ENCODE data around the gene C12orf60. TPM values are rescaled to one million over a fixed set of nuclear protein-coding genes. Genes with fewer than 3 reads are reported as not detected.

Gene C12orf60
- total RNA-seq, 2 donors from 2014 or later, result 2.5 to 3.3 TPM

DNA sequence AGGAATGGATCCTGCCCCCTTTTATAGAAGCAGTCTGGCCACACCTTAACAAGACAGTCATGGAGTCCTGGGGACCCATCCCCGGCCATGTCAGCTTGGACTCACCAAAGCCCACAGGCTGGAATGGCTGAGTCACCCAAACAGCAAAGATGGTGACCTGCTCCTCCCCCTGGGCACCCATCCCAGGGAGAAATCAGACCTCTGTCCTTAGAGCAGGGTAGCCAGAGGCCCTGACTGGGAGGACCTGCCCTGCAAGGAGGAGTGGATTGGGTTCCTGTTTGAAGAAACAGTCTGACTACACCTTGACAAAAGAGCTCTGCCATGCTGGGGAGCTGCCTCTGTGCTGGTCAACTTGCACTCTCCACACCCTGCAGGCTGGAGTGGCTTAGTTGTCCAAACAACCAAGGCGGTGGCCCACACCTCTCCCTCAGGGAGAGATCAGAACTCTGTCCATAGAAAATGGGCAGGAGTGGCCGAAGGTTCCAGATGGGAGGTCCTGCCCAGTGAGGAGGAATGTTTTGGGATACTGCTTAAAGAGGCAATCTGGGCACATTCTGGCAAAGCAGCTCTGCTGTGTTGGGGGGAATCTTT is 65.5 kb downstream of the C12orf60 start:
- H3K4me3 ChIP-seq (ENCODE audit: low read length), result no peak overlapping the region
- Mint-ChIP-seq H3K4me3 (no peak overlapping the region), H3K9me3 (peaks cover 39% of the 10 kb centered on the region), H3K4me1 (no peaks in the 10 kb centered on the region), H3K36me3 (ENCODE audit: low read depth) (peaks cover 3% of the 10 kb centered on the region), H3K27me3 (ENCODE audit: insufficient read depth) (peaks cover 7% of the 10 kb centered on the region), H3K27ac (no peak overlapping the region)
- H3K9ac ChIP-seq (ENCODE audit: extremely low read depth, low read length, poor library complexity, severe bottlenecking), result no peak overlapping the region
- no peak for DNase-seq
- H3K27me3 ChIP-seq (ENCODE audit: control insufficient read depth, insufficient read depth, low read length, poor library complexity, severe bottlenecking), result no peaks in the 10 kb centered on the region
- no peak overlapping the region for H3K27ac ChIP-seq (ENCODE audit: low read depth, low read length)
- 90% methylated on average over 3 of the region's 3 CpGs for WGBS, 2 experiments (ENCODE audit: insufficient coverage in 1 of 2, insufficient read length in 1 of 2)
- peaks cover 6% of the 10 kb centered on the region for H3K9me3 ChIP-seq (ENCODE audit: control insufficient read depth, low read length)
- H3K4me1 ChIP-seq (ENCODE audit: control insufficient read depth, insufficient read depth, low read length), result no peaks in the 10 kb centered on the region
- no peak for TF ChIP-seq CTCF (conservative IDR thresholded peaks at IDR 0.05)
- no peaks in the 10 kb centered on the region for H3K36me3 ChIP-seq (ENCODE audit: control insufficient read depth, insufficient read depth, low read length)

GRCh38 chr12:14871247-14871646 is 67.8 kb downstream of the C12orf60 start:
- TF ChIP-seq CTCF (conservative IDR thresholded peaks at IDR 0.05), result no peak
- Mint-ChIP-seq H3K27me3 (ENCODE audit: insufficient read depth) (peaks cover 2% of the 10 kb centered on the region), H3K27ac (no peak overlapping the region), H3K36me3 (ENCODE audit: low read depth) (peaks cover 3% of the 10 kb centered on the region), H3K4me3 (no peak overlapping the region), H3K9me3 (peaks cover 25% of the 10 kb centered on the region), H3K4me1 (no peaks in the 10 kb centered on the region)
- H3K4me1 ChIP-seq (ENCODE audit: control insufficient read depth, insufficient read depth, low read length), result no peaks in the 10 kb centered on the region
- no peak for DNase-seq
- peaks cover 6% of the 10 kb centered on the region for H3K9me3 ChIP-seq (ENCODE audit: control insufficient read depth, low read length)
- no peak overlapping the region for H3K4me3 ChIP-seq (ENCODE audit: low read length)
- H3K27ac ChIP-seq (ENCODE audit: low read depth, low read length), result no peak overlapping the region
- no peaks in the 10 kb centered on the region for H3K27me3 ChIP-seq (ENCODE audit: control insufficient read depth, insufficient read depth, low read length, poor library complexity, severe bottlenecking)
- no peak overlapping the region for H3K9ac ChIP-seq (ENCODE audit: extremely low read depth, low read length, poor library complexity, severe bottlenecking)
- WGBS, 2 experiments (ENCODE audit: insufficient coverage in 1 of 2, insufficient read length in 1 of 2), result 93% methylated on average over 1 of the region's 1 CpG; no CpG with 5 or more reads in 1 of the 2 experiments
- no peaks in the 10 kb centered on the region for H3K36me3 ChIP-seq (ENCODE audit: control insufficient read depth, insufficient read depth, low read length)

DNA sequence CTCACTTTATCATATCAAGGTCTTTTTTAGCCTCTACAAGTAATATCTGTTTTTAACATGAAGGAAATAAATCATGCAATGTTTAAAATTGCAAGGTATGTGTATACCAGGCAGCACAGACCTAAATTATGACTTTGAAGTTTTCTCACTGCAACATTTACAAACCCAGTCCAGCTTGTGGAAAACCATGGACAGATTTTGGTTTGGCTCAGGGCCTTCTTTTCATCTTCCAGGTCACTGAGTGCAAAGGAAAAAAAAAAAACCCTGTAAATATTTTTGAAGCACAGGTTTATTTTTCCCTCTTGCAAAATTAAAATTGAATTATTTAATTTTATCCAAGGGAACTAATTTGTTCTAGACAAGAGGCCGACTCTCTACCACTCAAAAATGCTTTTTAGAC is 68.4 kb downstream of the C12orf60 start:
- Mint-ChIP-seq H3K4me1 (no peaks in the 10 kb centered on the region), H3K36me3 (ENCODE audit: low read depth) (peaks cover 3% of the 10 kb centered on the region), H3K27me3 (ENCODE audit: insufficient read depth) (peaks cover 2% of the 10 kb centered on the region), H3K27ac (no peak overlapping the region), H3K9me3 (peaks cover 19% of the 10 kb centered on the region), H3K4me3 (no peak overlapping the region)
- Histone ChIP-seq H3K4me1 (ENCODE audit: control insufficient read depth, insufficient read depth, low read length) (no peaks in the 10 kb centered on the region), H3K9ac (ENCODE audit: extremely low read depth, low read length, poor library complexity, severe bottlenecking) (no peak overlapping the region), H3K27ac (ENCODE audit: low read depth, low read length) (no peak overlapping the region), H3K4me3 (ENCODE audit: low read length) (no peak overlapping the region), H3K27me3 (ENCODE audit: control insufficient read depth, insufficient read depth, low read length, poor library complexity, severe bottlenecking) (no peaks in the 10 kb centered on the region), H3K36me3 (ENCODE audit: control insufficient read depth, insufficient read depth, low read length) (no peaks in the 10 kb centered on the region), H3K9me3 (ENCODE audit: control insufficient read depth, low read length) (peaks cover 6% of the 10 kb centered on the region)
- 64% methylated on average over 1 of the region's 1 CpG; no CpG with 5 or more reads in 1 of the 2 experiments for WGBS, 2 experiments (ENCODE audit: insufficient coverage in 1 of 2, insufficient read length in 1 of 2)
- no peak for DNase-seq
- no peak for TF ChIP-seq CTCF (conservative IDR thresholded peaks at IDR 0.05)
